HCT116 (cell line): ENCODE data around the gene STIM1. TPM values are rescaled to one million over a fixed set of nuclear protein-coding genes. Genes with fewer than 3 reads are reported as not detected.

Source experiments
- ATAC-seq: fragments of 200-7000 bp; cut with Tn5 transposase; 2 replicates; pipeline ENCODE4 v1.9.1; 2020; ENCODE audit warnings: mild to moderate bottlenecking, moderate library complexity
- BruUV-seq: library from RNA; stranded (reverse); fragments of 400-500 nt; replicated peaks from 2 replicates; lab custom pipeline; 2021; lab: Mats Ljungman, UMichigan
- CTCF ChIA-PET: fragments of 300-600 bp; sonication (Branson Sonifier 250); formaldehyde crosslinking; loops from one replicate; lab custom pipeline; 2021; ENCODE audit warnings: antibody characterized with exemption; lab: Charles Lee
- POLR2A ChIA-PET: fragments of 300-600, 350-600 bp; sonication (Branson Sonifier 250); formaldehyde crosslinking; loops from one replicate; lab custom pipeline; 2021; ENCODE audit warnings: antibody characterized with exemption; lab: Charles Lee
- RAD21 ChIA-PET, 2 experiments: fragments of 300-600 bp; sonication (Branson Sonifier 250); formaldehyde crosslinking; loops; one replicate each; lab custom pipeline; 2023; ENCODE audit warnings: low total read pairs in 2 of 2; ENCODE audit not compliant: uncharacterized antibody in 2 of 2, unreplicated experiment in 2 of 2, low non-redundant PET in 1 of 2; lab: Charles Lee
- DNase-seq: peaks from one replicate; pipeline ENCODE4 v3.0.0-alpha.2; 2010; ENCODE audit warnings: low read depth, low spot score
- H2AFZ ChIP-seq: fragments of 200-600 bp; shearing (Covaris generic), sonication (generic); 2 replicates; pipeline ENCODE4 v1.6.1; 2017; ENCODE audit warnings: low read depth, mixed run types, mixed read lengths, antibody characterized with exemption, low read length; ENCODE audit not compliant: poor library complexity, severe bottlenecking
- H3K27ac ChIP-seq: 2 replicates; pipeline ENCODE4 v1.5.1; 2012; ENCODE audit warnings: low read depth, low read length
- H3K27me3 ChIP-seq: fragments of 200-600 bp; sonication (generic); 2 replicates; pipeline ENCODE4 v1.6.1; 2016; ENCODE audit warnings: mixed run types, low read length, mixed read lengths; ENCODE audit not compliant: insufficient read depth
- H3K36me3 ChIP-seq, 2 experiments: fragments of 200-500 bp in 1 of 2; fragments of 200-600 bp in 1 of 2; sonication (Bioruptor generic) in 1 of 2; sonication (generic) in 1 of 2; 2 replicates each; pipeline versions ENCODE4 v1.5.1 to v1.6.1; 2014 to 2016; ENCODE audit warnings: low read length in 2 of 2, inconsistent platforms in 1 of 2, mixed read lengths in 1 of 2, mixed run types in 1 of 2; ENCODE audit not compliant: insufficient read depth in 2 of 2, control insufficient read depth in 1 of 2
- H3K4me1 ChIP-seq, 2 experiments: fragments of 200-600 bp in 1 of 2; sonication (generic) in 1 of 2; 2 replicates each; pipeline versions ENCODE4 v1.5.1 to v1.6.1; 2012 to 2017; ENCODE audit warnings: low read length in 2 of 2, inconsistent platforms in 1 of 2, mild to moderate bottlenecking in 1 of 2, mixed read lengths in 1 of 2, mixed run types in 1 of 2, moderate library complexity in 1 of 2; ENCODE audit not compliant: insufficient read depth in 2 of 2, control insufficient read depth in 1 of 2
- H3K4me2 ChIP-seq: fragments of 200-600 bp; sonication (generic); 2 replicates; pipeline ENCODE4 v1.6.1; 2017; ENCODE audit warnings: mixed run types, low read length, mixed read lengths
- H3K4me3 ChIP-seq, 2 experiments: fragments of 200-600 bp in 1 of 2; sonication (generic) in 1 of 2; replicated peaks in 1 of 2; 2 replicates each; pipeline ENCODE4 v1.5.1; 2011 to 2016; ENCODE audit warnings: low read length in 2 of 2, control low read depth in 1 of 2, low read depth in 1 of 2, mild to moderate bottlenecking in 1 of 2, mixed read lengths in 1 of 2, mixed run types in 1 of 2
- H3K79me2 ChIP-seq: fragments of 200-600 bp; sonication (generic); 2 replicates; pipeline ENCODE4 v1.6.1; 2017; ENCODE audit warnings: mild to moderate bottlenecking, mixed run types, low read length, moderate library complexity, mixed read lengths; ENCODE audit not compliant: insufficient read depth
- H3K9ac ChIP-seq: fragments of 200-600 bp; sonication (generic); 2 replicates; pipeline ENCODE4 v1.6.1; 2016; ENCODE audit warnings: low read length, mixed read lengths
- H3K9me2 ChIP-seq: fragments of 200-600 bp; sonication (generic), shearing (Covaris generic); 2 replicates; pipeline ENCODE4 v1.6.1; 2017; ENCODE audit warnings: mixed run types, mild to moderate bottlenecking, moderate library complexity; ENCODE audit not compliant: insufficient read depth
- H3K9me3 ChIP-seq, 2 experiments: fragments of 200-500 bp in 1 of 2; fragments of 200-600 bp in 1 of 2; sonication (Bioruptor generic) in 1 of 2; sonication (generic) in 1 of 2; 2 replicates each; pipeline ENCODE4 v1.6.1; 2014 to 2017; ENCODE audit warnings: low read length in 2 of 2, mixed read lengths in 2 of 2, inconsistent platforms in 1 of 2, low read depth in 1 of 2, mild to moderate bottlenecking in 1 of 2, mixed run types in 1 of 2, moderate library complexity in 1 of 2; ENCODE audit not compliant: control insufficient read depth in 1 of 2, insufficient read depth in 1 of 2
- H4K20me1 ChIP-seq: fragments of 200-600 bp; sonication (generic), shearing (Covaris generic); 2 replicates; pipeline ENCODE4 v1.6.1; 2017; ENCODE audit warnings: mixed run types, mild to moderate bottlenecking, moderate library complexity; ENCODE audit not compliant: insufficient read depth
- CBX3 ChIP-seq: IDR thresholded peaks from 2 replicates; pipeline ENCODE4 v1.6.1; 2012; ENCODE audit warnings: low read depth
- EGR1 ChIP-seq: IDR thresholded peaks from 2 replicates; pipeline ENCODE4 v1.6.1; 2012; ENCODE audit warnings: low read depth
- ELF1 ChIP-seq: IDR thresholded peaks from 2 replicates; pipeline ENCODE4 v1.6.1; 2012; ENCODE audit warnings: low read depth, borderline replicate concordance
- EZH2phosphoT487 ChIP-seq: fragments of 200-600 bp; IDR thresholded peaks from 2 replicates; pipeline ENCODE4 v1.6.1; 2018; ENCODE audit warnings: antibody characterized with exemption, borderline replicate concordance
- JUND ChIP-seq: IDR thresholded peaks from 2 replicates; pipeline ENCODE4 v1.6.1; 2012
- POLR2AphosphoS5 ChIP-seq: IDR thresholded peaks from 2 replicates; pipeline ENCODE4 v1.6.1; 2011; ENCODE audit warnings: mild to moderate bottlenecking, low read depth, low read length, moderate library complexity
- RAD21 ChIP-seq: IDR thresholded peaks from 2 replicates; pipeline ENCODE4 v1.6.1; 2012; ENCODE audit warnings: low read depth, mild to moderate bottlenecking
- SIN3A ChIP-seq: IDR thresholded peaks from 2 replicates; pipeline ENCODE4 v1.6.1; 2012; ENCODE audit warnings: low read depth
- SRF ChIP-seq: IDR thresholded peaks from 2 replicates; pipeline ENCODE4 v1.6.1; 2012; ENCODE audit warnings: low read depth
- TCF7L2 ChIP-seq: IDR thresholded peaks from 2 replicates; pipeline ENCODE4 v1.7.0; 2011; ENCODE audit warnings: borderline replicate concordance, inconsistent platforms; ENCODE audit not compliant: insufficient read depth, insufficient read length; ENCODE audit errors: extremely low read depth
- YY1 ChIP-seq: IDR thresholded peaks from 2 replicates; pipeline ENCODE4 v1.6.1; 2011; ENCODE audit warnings: low read length, low read depth, moderate library complexity, mild to moderate bottlenecking; ENCODE audit not compliant: insufficient replicate concordance; ENCODE audit errors: extremely low read depth
- ZFX ChIP-seq: fragments of 450-650 bp; IDR thresholded peaks from 2 replicates; pipeline ENCODE4 v1.6.1; 2017
- ZNF274 ChIP-seq: fragments of 200-500 bp; sonication (Bioruptor generic); IDR thresholded peaks from 2 replicates; pipeline ENCODE4 v1.6.1; 2014; ENCODE audit warnings: mild to moderate bottlenecking, low read depth, low read length, inconsistent platforms
- intact Hi-C: fragments of 100-400 bp; cut with micrococcal nuclease; formaldehyde crosslinking; loops from 2 replicates; pipeline ENCODE4 v1.10.0; 2022
- total RNA-seq: library from RNA; stranded (reverse); gene quantifications from one replicate; pipeline ENCODE4 v1.2.1, GENCODE V29; 2021; ENCODE audit not compliant: unreplicated experiment
- TF ChIP-seq, protein P1 (sequence below), 3 experiments: fragments of 200-600 bp in 1 of 3; sonication (generic) in 1 of 3; IDR thresholded peaks in 2 of 3; conservative IDR thresholded peaks in 1 of 3; 2 replicates each; pipeline ENCODE4 v1.5.1; 2012 to 2017; ENCODE audit warnings: low read depth in 2 of 3, low read length in 2 of 3, antibody characterized with exemption in 1 of 3, borderline replicate concordance in 1 of 3, control low read depth in 1 of 3, mild to moderate bottlenecking in 1 of 3, mixed read lengths in 1 of 3, mixed run types in 1 of 3, moderate library complexity in 1 of 3; ENCODE audit not compliant: insufficient read depth in 1 of 3
- TF ChIP-seq, protein P2 (sequence below): IDR thresholded peaks from 2 replicates; pipeline ENCODE4 v1.6.1; 2012

The STIM1 gene
- total RNA-seq, 1 experiment from 2014 or later, result 22.3 TPM

DNA sequence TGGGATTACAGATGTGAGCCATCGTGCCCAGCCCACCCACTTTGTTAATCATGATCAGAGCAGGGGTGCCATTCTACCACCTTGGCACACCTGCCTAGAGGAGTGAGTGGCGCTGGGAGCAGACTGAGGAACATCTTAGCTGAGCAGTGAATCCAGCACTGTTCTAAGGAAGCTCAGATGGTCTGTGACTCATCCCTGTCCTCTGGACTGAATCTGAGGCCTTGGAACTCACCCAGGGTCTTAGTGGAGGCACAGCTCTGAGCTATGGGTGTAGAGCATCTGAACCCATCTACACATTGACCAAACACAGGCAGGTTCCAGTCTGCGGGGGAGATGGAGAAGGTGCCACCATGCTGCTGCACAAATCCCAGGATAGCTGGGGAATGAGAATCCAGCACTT, 32.2 kb upstream of the STIM1 start:
- no peak overlapping the region for H3K27ac ChIP-seq
- H3K4me2 ChIP-seq, result no peak overlapping the region
- no peak overlapping the region for H2AFZ ChIP-seq
- no peaks in the 10 kb centered on the region for H3K9me3 ChIP-seq
- no peaks in the 10 kb centered on the region for H3K9me2 ChIP-seq
- ChIA-PET RAD21 (no interaction called here), POLR2A (no interaction called here), CTCF (interaction anchor here (1.0 to 1.4 kb wide), 4 partner anchors 9 to 249 kb away, joined by 3 to 6 read pairs (median 4); partner anchors contain the start of gene PGAP2)
- intact Hi-C loops, result no loop called here
- DNase-seq (no peak), ATAC-seq (no peak)
- no peaks in the 10 kb centered on the region for H4K20me1 ChIP-seq
- peaks cover 10 to 16% of the 10 kb centered on the region in 2 experiments; a peak in 3 of 4 replicates for H3K36me3 ChIP-seq
- H3K27me3 ChIP-seq, result no peaks in the 10 kb centered on the region
- H3K4me3 ChIP-seq, result no peak overlapping the region
- H3K9ac ChIP-seq, result no peak overlapping the region
- H3K4me1 ChIP-seq, result peaks cover 0 to 5% of the 10 kb centered on the region in 2 experiments; a peak in 1 of 4 replicates
- BruUV-seq, result no TSS peak
- H3K79me2 ChIP-seq, result no peaks in the 10 kb centered on the region
- TF ChIP-seq, protein P1, sequence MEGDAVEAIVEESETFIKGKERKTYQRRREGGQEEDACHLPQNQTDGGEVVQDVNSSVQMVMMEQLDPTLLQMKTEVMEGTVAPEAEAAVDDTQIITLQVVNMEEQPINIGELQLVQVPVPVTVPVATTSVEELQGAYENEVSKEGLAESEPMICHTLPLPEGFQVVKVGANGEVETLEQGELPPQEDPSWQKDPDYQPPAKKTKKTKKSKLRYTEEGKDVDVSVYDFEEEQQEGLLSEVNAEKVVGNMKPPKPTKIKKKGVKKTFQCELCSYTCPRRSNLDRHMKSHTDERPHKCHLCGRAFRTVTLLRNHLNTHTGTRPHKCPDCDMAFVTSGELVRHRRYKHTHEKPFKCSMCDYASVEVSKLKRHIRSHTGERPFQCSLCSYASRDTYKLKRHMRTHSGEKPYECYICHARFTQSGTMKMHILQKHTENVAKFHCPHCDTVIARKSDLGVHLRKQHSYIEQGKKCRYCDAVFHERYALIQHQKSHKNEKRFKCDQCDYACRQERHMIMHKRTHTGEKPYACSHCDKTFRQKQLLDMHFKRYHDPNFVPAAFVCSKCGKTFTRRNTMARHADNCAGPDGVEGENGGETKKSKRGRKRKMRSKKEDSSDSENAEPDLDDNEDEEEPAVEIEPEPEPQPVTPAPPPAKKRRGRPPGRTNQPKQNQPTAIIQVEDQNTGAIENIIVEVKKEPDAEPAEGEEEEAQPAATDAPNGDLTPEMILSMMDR (IDR thresholded peaks at IDR 0.05 in 2 of 3, conservative IDR thresholded peaks at IDR 0.05 in 1 of 3; ENCODE audit: borderline replicate concordance in 1 of 3, insufficient read depth in 1 of 3, low read depth in 2 of 3, low read length in 2 of 3), result no peak
- no peak for TF ChIP-seq TCF7L2
- TF ChIP-seq POLR2AphosphoS5, result no peak
- no peak for TF ChIP-seq RAD21

DNA sequence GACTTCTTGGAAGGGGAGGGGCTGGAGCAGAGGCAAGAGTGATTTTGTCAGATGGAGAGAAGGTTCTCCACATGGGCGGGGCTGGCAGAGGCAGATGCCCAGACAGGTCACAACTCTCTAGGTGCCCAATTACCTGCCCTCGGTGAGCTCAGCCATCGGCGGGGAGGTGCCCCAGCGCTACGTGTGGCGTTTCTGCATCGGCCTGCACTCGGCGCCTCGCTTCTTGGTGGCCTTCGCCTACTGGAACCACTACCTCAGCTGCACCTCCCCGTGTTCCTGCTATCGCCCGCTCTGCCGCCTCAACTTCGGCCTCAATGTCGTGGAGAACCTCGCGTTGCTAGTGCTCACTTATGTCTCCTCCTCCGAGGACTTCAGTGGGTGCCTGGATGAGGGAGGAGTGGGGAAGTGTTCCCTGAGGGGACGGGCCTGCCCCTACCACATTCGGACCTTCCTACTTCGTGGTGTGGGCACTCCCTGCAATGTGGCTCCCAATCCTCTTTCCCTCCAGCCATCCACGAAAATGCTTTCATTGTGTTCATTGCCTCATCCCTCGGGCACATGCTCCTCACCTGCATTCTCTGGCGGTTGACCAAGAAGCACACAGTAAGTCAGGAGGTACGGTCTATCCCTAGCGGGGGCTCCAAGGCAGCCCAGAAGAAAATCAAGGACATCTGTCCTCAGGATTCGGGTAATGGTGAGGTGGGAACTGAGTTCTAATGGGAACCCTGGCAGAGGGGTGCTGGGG, 31.5 kb upstream of the STIM1 start:
- BruUV-seq, result no TSS peak
- Histone ChIP-seq H2AFZ (no peak overlapping the region), H3K36me3 (peaks cover 10 to 16% of the 10 kb centered on the region in 2 experiments; a peak in 3 of 4 replicates), H3K9me2 (no peaks in the 10 kb centered on the region), H3K27ac (no peak overlapping the region), H3K4me1 (peaks cover 0 to 5% of the 10 kb centered on the region in 2 experiments; a peak in 1 of 4 replicates), H3K79me2 (no peaks in the 10 kb centered on the region), H3K4me2 (no peak overlapping the region), H3K4me3 (no peak overlapping the region), H3K9me3 (no peaks in the 10 kb centered on the region), H3K27me3 (no peaks in the 10 kb centered on the region), H4K20me1 (no peaks in the 10 kb centered on the region), H3K9ac (no peak overlapping the region)
- CTCF ChIA-PET, result interaction anchor here (1.0 to 2.9 kb wide), 4 partner anchors 10 to 249 kb away, joined by 3 to 10 read pairs (median 5); partner anchors contain the start of gene PGAP2
- intact Hi-C loops, result loop anchor here (1.0 kb wide), 1 partner anchor 248 kb away; no protein-coding TSS in a partner anchor
- DNase-seq (no peak), ATAC-seq (no peak)
- RAD21 ChIA-PET, result no interaction called here
- TF ChIP-seq CBX3 (no peak), EZH2phosphoT487 (no peak), JUND (no peak), TCF7L2 (no peak), ZNF274 (no peak), SRF (no peak), EGR1 (no peak), ZFX (no peak), SIN3A (no peak), POLR2AphosphoS5 (no peak), ELF1 (no peak), YY1 (no peak)
- TF ChIP-seq, protein P2, sequence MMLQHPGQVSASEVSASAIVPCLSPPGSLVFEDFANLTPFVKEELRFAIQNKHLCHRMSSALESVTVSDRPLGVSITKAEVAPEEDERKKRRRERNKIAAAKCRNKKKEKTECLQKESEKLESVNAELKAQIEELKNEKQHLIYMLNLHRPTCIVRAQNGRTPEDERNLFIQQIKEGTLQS, result no peak
- POLR2A ChIA-PET, result no interaction called here
